Spleen (tissue), 11 donors: ENCODE data around the gene LRRC4C. TPM values are rescaled to one million over a fixed set of nuclear protein-coding genes. Genes with fewer than 3 reads are reported as not detected.

Source experiments
- DNase-seq: peaks from one replicate; pipeline ENCODE4 v3.0.0-alpha.2; 2020
- H3K27ac ChIP-seq, 8 donors: fragments of 200-600 bp; sonication (generic) in 7 of 8; 1 replicate in 4 of 8; 2 replicates in 4 of 8; pipeline versions ENCODE4 v1.5.0 to v1.8.0; 2016 to 2021; ENCODE audit warnings: inconsistent platforms in 4 of 8, mild to moderate bottlenecking in 4 of 8, moderate library complexity in 1 of 8
- H3K27me3 ChIP-seq, 7 donors: fragments of 200-600 bp; sonication (generic) in 6 of 7; replicated peaks in 1 of 7; 1 replicate in 4 of 7; 2 replicates in 3 of 7; pipeline versions ENCODE4 v1.5.0 to v1.8.0; 2016 to 2021; ENCODE audit warnings: inconsistent platforms in 3 of 7, mild to moderate bottlenecking in 1 of 7
- H3K36me3 ChIP-seq, 6 donors: fragments of 200-600 bp; sonication (generic) in 5 of 6; 1 replicate in 4 of 6; 2 replicates in 2 of 6; pipeline versions ENCODE4 v1.5.0 to v1.8.0; 2016 to 2021; ENCODE audit warnings: inconsistent platforms in 2 of 6
- H3K4me1 ChIP-seq, 6 donors: fragments of 200-600 bp; sonication (generic) in 5 of 6; 1 replicate in 3 of 6; 2 replicates in 3 of 6; pipeline versions ENCODE4 v1.5.0 to v1.8.0; 2016 to 2021; ENCODE audit warnings: inconsistent platforms in 3 of 6
- H3K4me3 ChIP-seq, 8 donors: fragments of 200-600 bp; sonication (generic) in 7 of 8; 1 replicate in 4 of 8; 2 replicates in 4 of 8; pipeline versions ENCODE4 v1.5.0 to v1.8.0; 2016 to 2021; ENCODE audit warnings: inconsistent platforms in 4 of 8, mild to moderate bottlenecking in 4 of 8, moderate library complexity in 2 of 8
- H3K9me3 ChIP-seq, 8 donors: fragments of 200-600 bp; sonication (generic) in 7 of 8; 1 replicate in 4 of 8; 2 replicates in 4 of 8; pipeline versions ENCODE4 v1.5.0 to v1.8.0; 2016 to 2021; ENCODE audit warnings: inconsistent platforms in 4 of 8
- CTCF ChIP-seq, 11 experiments: fragments of 200-600 bp in 7 of 11; fragments of 450-650 bp in 4 of 11; sonication (generic) in 4 of 11; IDR thresholded peaks in 8 of 11; conservative IDR thresholded peaks in 3 of 11; 1 replicate in 7 of 11; 2 replicates in 4 of 11; pipeline versions ENCODE4 v1.4.0 to v1.8.0; 2016 to 2021; ENCODE audit warnings: antibody characterized with exemption in 11 of 11, inconsistent platforms in 4 of 11, mild to moderate bottlenecking in 1 of 11
- POLR2A ChIP-seq, 3 donors: fragments of 450-650 bp; IDR thresholded peaks; one replicate each; pipeline ENCODE4 v1.5.1; 2017; ENCODE audit warnings: antibody characterized with exemption in 3 of 3, mild to moderate bottlenecking in 1 of 3
- POLR2AphosphoS5 ChIP-seq, 3 donors: sonication (generic); formaldehyde crosslinking; IDR thresholded peaks; one replicate each; pipeline ENCODE4 v1.5.1; 2017; ENCODE audit warnings: antibody characterized with exemption in 3 of 3
- WGBS, 5 donors: extraction: QIAGEN DNeasy Blood & Tissue Kit in 3 of 5; methylation state at CpG; one replicate each; pipeline versions ENCODE4 v1.1.5 to v1.1.7; 2013 to 2018; 5-methylcytosine and 5-hydroxymethylcytosine counted together
- intact Hi-C: fragments of 100-400 bp; cut with DNase I; formaldehyde crosslinking; loops from one replicate; pipeline ENCODE4 v1.15.0; 2023; ENCODE audit warnings: low total_unique reads
- polyA plus RNA-seq, 3 donors: library from polyadenylated mRNA; stranded (reverse); fragments of 200-250 nt; gene quantifications; one replicate each; pipeline ENCODE4 v1.2.1, GENCODE V29; 2013
- total RNA-seq, 7 donors: library from RNA; depleted of rRNA in 3 of 7; stranded (reverse); fragments of >200 nt in 3 of 7; fragmentation: NEBNext Ultra II Directional in 4 of 7; extraction: Animal tissue kit (Norgen Biotek cat#: 25700) in 4 of 7; gene quantifications; one replicate each; pipeline versions ENCODE4 v1.1.0 to v1.2.1, GENCODE V29; 2016 to 2021
- donor health status: healthy with polysubstance abuse.
- donor health status: DM: no; HTN: no; CAD: no; lungs with moderate emphysema.
- donor health status: DM: no; HTN: no; CAD: no.
- donor health status: Bipolar disorder and iron deficiency.
- donor health status: healthy.
- donor health status: DM: no; HTN: no; CAD: no.
- donor health status: DM: yes; HTN: yes; CAD: no.

The LRRC4C gene
- total and polyA plus RNA-seq, 10 donors: 0.15 to 8.9 (median 1.9) TPM

GRCh38 chr11:40842750-40843339 lies 616.6 kb downstream of the LRRC4C start:
- 71 to 86% (median 76%) methylated on average over 5 of the region's 5 CpGs for WGBS, 5 donors
- TF ChIP-seq CTCF (IDR thresholded peaks at IDR 0.05 in 8 of 11, conservative IDR thresholded peaks at IDR 0.05 in 3 of 11) (no peak), POLR2A (IDR thresholded peaks at IDR 0.05) (no peak), POLR2AphosphoS5 (IDR thresholded peaks at IDR 0.05) (no peak)
- no peak for DNase-seq

GRCh38 chr11:40841231-40841630 lies 618.2 kb downstream of the LRRC4C start:
- Histone ChIP-seq H3K4me3 (no peak overlapping the region), H3K36me3 (no peaks in the 10 kb centered on the region), H3K27ac (no peak overlapping the region), H3K27me3 (no peaks in the 10 kb centered on the region), H3K9me3 (peaks cover 0 to 9% (median 0%) of the 10 kb centered on the region in 8 donors), H3K4me1 (no peaks in the 10 kb centered on the region)
- DNase-seq: no peak
- TF ChIP-seq CTCF (IDR thresholded peaks at IDR 0.05 in 8 of 11, conservative IDR thresholded peaks at IDR 0.05 in 3 of 11) (no peak), POLR2A (IDR thresholded peaks at IDR 0.05) (no peak), POLR2AphosphoS5 (IDR thresholded peaks at IDR 0.05) (no peak)
- 78 to 93% (median 91%) methylated on average over 1 of the region's 1 CpG for WGBS, 5 donors
- intact Hi-C loops: no loop called here

More at GRCh38 chr11:40842750-40843339, 616.6 kb downstream of the LRRC4C start:
- Histone ChIP-seq H3K27me3 (no peaks in the 10 kb centered on the region), H3K36me3 (no peaks in the 10 kb centered on the region), H3K4me3 (no peak overlapping the region), H3K9me3 (peaks cover 0 to 14% (median 0%) of the 10 kb centered on the region in 8 donors), H3K4me1 (no peaks in the 10 kb centered on the region), H3K27ac (no peak overlapping the region)
- intact Hi-C loops: no loop called here

GRCh38 chr11:40838181-40838683 lies 621.2 kb downstream of the LRRC4C start:
- 93 to 100% (median 95%) methylated on average over 1 of the region's 1 CpG for WGBS, 5 donors
- no peaks in the 10 kb centered on the region for H3K27me3 ChIP-seq

More at GRCh38 chr11:40838181-40838683, 621.2 kb downstream of the LRRC4C start:
- no peak for TF ChIP-seq POLR2A (IDR thresholded peaks at IDR 0.05)
- no peak for TF ChIP-seq POLR2AphosphoS5 (IDR thresholded peaks at IDR 0.05)
- no peak for TF ChIP-seq CTCF (IDR thresholded peaks at IDR 0.05 in 8 of 11, conservative IDR thresholded peaks at IDR 0.05 in 3 of 11)
- H3K27ac ChIP-seq: no peak overlapping the region
- no peak for DNase-seq
- H3K4me1 ChIP-seq: no peaks in the 10 kb centered on the region
- peaks cover 0 to 7% (median 0%) of the 10 kb centered on the region in 8 donors for H3K9me3 ChIP-seq
- no peaks in the 10 kb centered on the region for H3K36me3 ChIP-seq
- intact Hi-C loops: no loop called here
- no peak overlapping the region for H3K4me3 ChIP-seq
